ENCODE results near the gene TP53TG5.

The TP53TG5 gene

DNA sequence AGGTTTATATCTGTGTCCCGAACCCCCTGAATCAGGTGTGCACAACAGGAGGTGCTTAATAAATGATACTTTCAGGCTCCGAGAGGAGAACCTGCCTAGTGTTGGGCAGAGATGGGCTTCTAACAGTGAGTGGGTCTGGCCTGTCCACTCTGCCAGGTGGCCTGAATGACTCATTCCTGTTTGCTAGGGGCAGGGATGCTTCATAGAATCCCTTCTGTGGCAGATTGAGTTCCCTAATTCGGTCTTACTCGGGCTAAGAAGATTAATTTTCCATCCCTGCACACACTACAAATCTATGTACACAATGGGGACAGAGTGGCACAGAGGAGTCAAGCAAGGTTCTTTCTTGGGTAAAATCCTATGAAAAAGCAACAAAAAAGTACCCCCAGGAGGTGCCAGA lies 49.7 kb downstream of the TP53TG5 start:
- DNase-seq (ENCODE audit: low read depth in 3 of 3, low spot score in 1 of 3) = no peak

DNA sequence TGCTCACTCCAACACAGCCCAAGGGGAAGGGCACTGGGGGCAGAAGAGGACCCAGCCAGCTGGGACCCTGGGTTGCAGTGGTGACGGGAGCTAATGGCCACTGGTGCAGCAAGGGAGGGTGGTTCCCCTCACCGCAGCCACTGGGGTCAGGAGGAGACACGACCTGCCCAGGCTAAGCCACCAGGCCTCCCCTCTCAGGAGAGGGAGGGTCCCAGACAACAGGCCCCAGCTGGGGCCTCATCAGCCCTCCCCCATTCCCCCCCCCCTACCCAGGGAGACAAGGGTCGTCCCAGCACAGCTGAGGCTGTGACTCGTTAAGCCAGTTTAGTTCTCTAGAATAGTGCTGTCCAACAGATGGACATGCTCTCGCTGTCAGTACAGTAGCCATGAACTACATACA lies 52.8 kb downstream of the TP53TG5 start:
- DNase-seq (ENCODE audit: low read depth in 3 of 3, low spot score in 1 of 3) = no peak

DNA sequence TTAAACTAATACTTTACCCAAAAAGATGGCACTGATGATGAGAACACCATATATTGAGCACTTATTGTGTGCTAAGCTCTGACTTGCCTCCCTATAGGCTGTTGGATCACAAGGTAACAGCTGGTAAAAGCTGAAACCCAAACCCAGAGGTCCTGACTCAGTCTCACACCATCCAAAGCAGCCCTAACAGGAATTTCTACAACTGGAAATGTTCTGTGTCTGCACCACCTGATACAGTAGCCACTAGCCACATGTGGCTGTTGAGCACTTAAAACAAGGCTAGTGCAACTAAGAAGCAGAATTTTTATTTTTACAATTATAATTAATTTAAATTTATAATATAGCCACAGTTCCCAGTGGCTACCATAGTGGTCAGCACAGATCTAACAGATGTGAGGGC lies 54.4 kb downstream of the TP53TG5 start:
- no peak for DNase-seq (ENCODE audit: low read depth in 3 of 3, low spot score in 1 of 3)

DNA sequence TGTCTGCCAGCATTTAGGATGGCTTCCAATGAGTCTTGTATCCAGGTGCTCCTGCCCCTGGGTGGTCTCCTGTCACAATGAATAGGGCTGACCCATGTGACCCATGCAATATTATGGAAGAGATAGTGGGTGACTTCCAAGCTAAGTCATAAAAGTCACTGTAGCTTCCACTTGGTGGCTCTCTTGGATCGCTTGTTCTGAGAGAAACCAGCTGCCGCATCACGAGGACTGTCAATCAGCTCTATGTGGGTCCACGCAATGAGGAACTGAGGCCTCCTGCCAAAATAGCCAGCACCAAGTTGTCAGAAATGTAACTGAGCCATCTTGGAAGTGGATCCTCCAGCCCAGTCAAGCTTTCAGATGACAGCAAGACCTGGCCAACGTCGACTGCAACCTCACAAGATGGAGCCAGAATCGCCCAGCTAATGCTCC lies 55.2 kb downstream of the TP53TG5 start:
- DNase-seq (ENCODE audit: low read depth in 3 of 3, low spot score in 1 of 3) = no peak
